Peyer's patch (tissue), 4 donors: ENCODE measurements around the gene THADA. TPM values are rescaled to one million over a fixed set of nuclear protein-coding genes. Genes with fewer than 3 reads are reported as not detected.
A peak's percentile ranks its signal among the peaks of the same experiment; 100 is the strongest.
"Not testable (repeated sequence)": the region's sequence is repeated elsewhere in the genome, so short reads cannot be mapped to it uniquely, and the experiment has no call there.

Source experiments
- DNase-seq, 3 donors: peaks; one replicate each; pipeline ENCODE4 v3.0.0-alpha.2; 2017 to 2019
- H3K27ac ChIP-seq, 4 donors: fragments of 200-600 bp; sonication (generic); one replicate each; pipeline ENCODE4 v1.5.1; 2016 to 2019
- H3K27me3 ChIP-seq, 2 donors: fragments of 200-600 bp; sonication (generic); one replicate each; pipeline ENCODE4 v1.5.1; 2019
- H3K36me3 ChIP-seq, 3 donors: fragments of 200-600 bp; sonication (generic); one replicate each; pipeline ENCODE4 v1.5.1; 2016 to 2019
- H3K4me1 ChIP-seq, 4 donors: fragments of 200-600 bp; sonication (generic); one replicate each; pipeline ENCODE4 v1.5.1; 2016 to 2019
- H3K4me3 ChIP-seq, 4 donors: fragments of 200-600 bp; sonication (generic); 1 replicate in 3 of 4; 2 replicates in 1 of 4; pipeline ENCODE4 v1.5.1; 2016 to 2019; ENCODE audit warnings: mild to moderate bottlenecking in 1 of 4
- H3K9me3 ChIP-seq, 4 donors: fragments of 200-600 bp; sonication (generic); one replicate each; pipeline ENCODE4 v1.5.1; 2016 to 2019; ENCODE audit warnings: mild to moderate bottlenecking in 1 of 4
- CTCF ChIP-seq, 6 experiments: fragments of 450-650 bp in 4 of 6; fragments of 200-600 bp in 2 of 6; sonication (generic) in 1 of 6; IDR thresholded peaks; one replicate each; pipeline ENCODE4 v1.5.1; 2017 to 2019; ENCODE audit warnings: antibody characterized with exemption in 6 of 6, mild to moderate bottlenecking in 3 of 6, moderate library complexity in 1 of 6
- POLR2A ChIP-seq, 2 donors: fragments of 450-650 bp; IDR thresholded peaks; one replicate each; pipeline ENCODE4 v1.5.1; 2017; ENCODE audit warnings: antibody characterized with exemption in 2 of 2, mild to moderate bottlenecking in 2 of 2, moderate library complexity in 2 of 2
- total RNA-seq, 4 donors: library from RNA; depleted of rRNA; stranded (reverse); fragments of >200 nt; gene quantifications; one replicate each; pipeline ENCODE4 v1.1.0, GENCODE V29; 2016

Gene THADA
- total RNA-seq, 4 donors from 2014 or later, result 19.3 to 76.7 (median 26.3) TPM

DNA sequence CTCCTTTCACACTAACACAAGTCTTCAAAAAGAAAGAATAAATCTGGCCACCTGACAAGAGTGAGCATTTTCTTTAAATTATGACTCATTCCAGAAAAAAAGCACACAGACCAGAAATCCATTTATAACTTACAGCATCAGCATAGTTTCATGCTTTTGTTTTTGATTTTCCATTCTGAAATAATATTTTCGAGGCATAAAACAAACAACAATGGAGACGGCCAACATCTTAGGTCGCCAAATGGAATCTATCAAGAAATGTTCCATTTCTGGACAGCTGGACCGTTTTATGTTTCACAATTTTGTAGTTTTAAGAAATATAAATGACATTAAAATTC lies 204.0 kb downstream of the THADA start:
- no peak overlapping the region for H3K4me3 ChIP-seq
- no peak for TF ChIP-seq CTCF (IDR thresholded peaks at IDR 0.05)
- TF ChIP-seq POLR2A (IDR thresholded peaks at IDR 0.05), result no peak

GRCh38 chr2:43391201-43391877 lies 204.5 kb downstream of the THADA start:
- Histone ChIP-seq H3K4me1 (peaks cover 0 to 6% (median 0%) of the 10 kb centered on the region in 4 donors), H3K4me3 (no peak overlapping the region), H3K36me3 (no peaks in the 10 kb centered on the region), H3K27me3 (no peaks in the 10 kb centered on the region), H3K9me3 (no peaks in the 10 kb centered on the region), H3K27ac (peak overlapping the region; percentile 11 to 67 (median 38))
- TF ChIP-seq POLR2A (IDR thresholded peaks at IDR 0.05) (no peak), CTCF (IDR thresholded peaks at IDR 0.05) (no peak)
- no peak for DNase-seq

More for the DNA sequence above, 204.0 kb downstream of the THADA start:
- Histone ChIP-seq H3K27me3 (no peaks in the 10 kb centered on the region), H3K36me3 (no peaks in the 10 kb centered on the region), H3K27ac (peak overlapping the region in 3 of 4 donors; percentile 11 to 67 (median 39)), H3K9me3 (no peaks in the 10 kb centered on the region), H3K4me1 (peaks cover 0 to 6% (median 0%) of the 10 kb centered on the region in 4 donors)
- DNase-seq, result no peak

GRCh38 chr2:43389581-43390466 lies 206.0 kb downstream of the THADA start:
- Histone ChIP-seq H3K27me3 (no peaks in the 10 kb centered on the region), H3K36me3 (no peaks in the 10 kb centered on the region), H3K4me1 (peaks cover 0 to 6% (median 0%) of the 10 kb centered on the region in 4 donors), H3K9me3 (no peaks in the 10 kb centered on the region), H3K4me3 (no peak overlapping the region), H3K27ac (no peak overlapping the region)
- no peak for TF ChIP-seq POLR2A (IDR thresholded peaks at IDR 0.05)
- TF ChIP-seq CTCF (IDR thresholded peaks at IDR 0.05), result no peak
- no peak for DNase-seq

DNA sequence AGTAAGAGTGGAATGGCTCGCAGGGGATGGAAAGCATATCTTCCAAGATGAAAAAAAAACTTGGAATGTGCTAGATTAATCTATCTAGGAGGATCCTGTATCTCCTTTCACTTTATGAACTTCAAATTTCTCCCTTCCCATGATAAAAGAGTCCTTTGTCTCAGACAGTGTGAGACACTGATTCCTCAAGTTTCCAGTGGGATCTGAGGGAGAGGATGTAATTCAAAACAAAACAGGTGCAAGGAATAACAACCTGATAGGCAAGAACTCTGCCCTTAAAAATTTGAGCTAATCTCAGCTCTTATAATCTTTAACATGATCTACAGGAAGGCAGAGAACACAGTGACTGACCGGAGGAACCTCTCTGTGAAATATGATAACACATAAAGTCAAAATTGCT lies 207.5 kb downstream of the THADA start:
- no peak for TF ChIP-seq CTCF (IDR thresholded peaks at IDR 0.05)
- TF ChIP-seq POLR2A (IDR thresholded peaks at IDR 0.05), result no peak
- no peaks in the 10 kb centered on the region for H3K27me3 ChIP-seq
- no peak for DNase-seq
- H3K36me3 ChIP-seq, result no peaks in the 10 kb centered on the region
- peaks cover 0 to 6% (median 0%) of the 10 kb centered on the region in 4 donors for H3K4me1 ChIP-seq
- no peak overlapping the region for H3K4me3 ChIP-seq
- no peaks in the 10 kb centered on the region for H3K9me3 ChIP-seq
- no peak overlapping the region for H3K27ac ChIP-seq

DNA sequence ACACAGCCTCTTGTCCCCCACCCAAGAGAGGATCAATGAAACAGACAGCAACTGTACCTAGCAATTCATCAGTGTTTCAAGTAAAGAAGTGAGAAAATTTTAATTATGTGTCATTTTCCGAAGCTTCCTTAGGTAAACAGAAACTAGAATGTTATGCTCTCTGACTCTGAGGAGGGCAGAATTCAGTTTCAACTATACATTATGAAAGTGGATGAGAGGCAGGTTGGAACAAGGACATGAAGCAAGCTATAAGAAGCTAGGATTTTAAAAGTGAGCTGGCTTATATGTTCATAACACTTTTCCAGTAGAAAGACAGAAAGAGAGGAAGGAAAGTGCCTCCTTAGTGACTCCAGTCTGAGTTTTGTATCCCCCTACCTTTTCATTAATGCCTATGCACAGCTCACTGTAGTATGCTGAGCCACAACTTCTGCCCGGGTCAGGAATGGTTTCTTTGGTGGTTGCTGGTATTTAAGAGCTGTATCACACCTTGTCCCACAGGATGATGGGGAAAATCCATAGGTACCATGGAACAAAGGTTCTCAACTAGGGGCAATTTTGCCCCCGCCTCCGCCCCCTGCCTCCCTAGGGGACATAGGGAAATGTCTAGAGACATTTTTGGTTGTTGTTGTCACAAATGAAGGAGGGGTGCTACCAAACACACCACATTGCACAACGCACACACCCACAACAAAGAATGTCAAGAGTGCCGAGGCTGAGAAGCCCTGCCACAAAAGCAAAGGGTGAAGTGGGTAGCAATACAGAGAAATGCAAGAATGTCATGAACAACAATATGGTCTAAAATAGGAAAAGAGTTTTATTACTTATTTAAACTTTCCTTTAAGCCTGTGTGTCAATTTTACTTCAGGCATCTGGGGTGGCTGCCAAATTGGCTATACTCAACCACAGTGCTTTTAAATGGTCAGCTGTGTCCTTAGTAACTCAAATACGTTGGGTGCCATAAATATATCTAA lies 208.5 kb downstream of the THADA start:
- no peak overlapping the region for H3K4me3 ChIP-seq
- H3K36me3 ChIP-seq, result no peaks in the 10 kb centered on the region
- TF ChIP-seq CTCF (IDR thresholded peaks at IDR 0.05), result no peak
- H3K9me3 ChIP-seq, result no peaks in the 10 kb centered on the region
- no peaks in the 10 kb centered on the region for H3K27me3 ChIP-seq
- no peak for DNase-seq
- H3K27ac ChIP-seq, result no peak overlapping the region
- peaks cover 0 to 6% (median 0%) of the 10 kb centered on the region in 4 donors for H3K4me1 ChIP-seq

DNA sequence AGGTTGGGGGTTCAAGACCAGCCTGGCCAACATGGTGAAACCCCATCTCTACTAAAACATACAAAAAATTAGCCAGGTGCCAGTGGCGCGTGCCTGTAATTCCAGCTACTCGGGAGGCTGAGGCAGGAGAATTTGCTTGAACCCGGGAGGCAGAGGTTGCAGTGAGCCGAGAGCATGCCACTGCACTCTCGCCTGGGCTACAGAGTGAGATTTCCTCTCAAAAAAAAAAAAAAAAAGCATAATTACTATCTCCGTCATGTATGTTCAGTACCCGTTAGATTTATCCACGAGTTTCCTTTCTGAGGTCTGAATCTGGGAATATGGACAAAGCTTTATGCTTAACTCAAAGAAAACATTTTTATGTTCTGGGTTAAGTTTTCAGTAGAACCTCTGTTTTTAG lies 209.2 kb downstream of the THADA start:
- H3K36me3 ChIP-seq, H3K27me3 ChIP-seq: not testable (repeated sequence)

More for the DNA sequence above, 209.2 kb downstream of the THADA start:
- H3K4me3 ChIP-seq, DNase-seq, H3K4me1 ChIP-seq, H3K9me3 ChIP-seq, H3K27ac ChIP-seq: not testable (repeated sequence)
